ENCODE results near the gene RPS19BP1. TPM values are rescaled to one million over a fixed set of nuclear protein-coding genes. Genes with fewer than 3 reads are reported as not detected.

RPS19BP1 gene
- total RNA-seq, 1 experiment from 2014 or later = 102 TPM

DNA sequence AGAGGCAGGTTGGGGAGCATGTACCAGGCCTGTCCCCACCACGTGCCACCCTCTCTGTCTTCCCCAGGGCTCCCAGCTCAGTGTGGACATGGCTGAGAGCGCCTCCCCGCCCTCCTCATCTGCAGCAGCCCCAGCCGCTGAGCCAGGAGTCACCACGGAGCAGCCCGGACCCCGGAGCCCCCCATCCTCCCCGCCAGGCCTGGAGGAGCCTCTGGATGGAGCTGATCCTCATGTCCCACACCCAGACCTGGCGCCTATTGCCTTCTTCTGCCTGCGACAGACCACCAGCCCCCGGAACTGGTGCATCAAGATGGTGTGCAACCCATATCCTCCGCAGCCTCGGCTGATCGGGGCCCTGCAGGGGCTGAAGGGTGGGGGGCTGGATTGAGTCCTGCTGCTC is 38.1 kb upstream of the RPS19BP1 start, which contains the start of gene CACNA1I (continued):
- TF ChIP-seq, protein P1, sequence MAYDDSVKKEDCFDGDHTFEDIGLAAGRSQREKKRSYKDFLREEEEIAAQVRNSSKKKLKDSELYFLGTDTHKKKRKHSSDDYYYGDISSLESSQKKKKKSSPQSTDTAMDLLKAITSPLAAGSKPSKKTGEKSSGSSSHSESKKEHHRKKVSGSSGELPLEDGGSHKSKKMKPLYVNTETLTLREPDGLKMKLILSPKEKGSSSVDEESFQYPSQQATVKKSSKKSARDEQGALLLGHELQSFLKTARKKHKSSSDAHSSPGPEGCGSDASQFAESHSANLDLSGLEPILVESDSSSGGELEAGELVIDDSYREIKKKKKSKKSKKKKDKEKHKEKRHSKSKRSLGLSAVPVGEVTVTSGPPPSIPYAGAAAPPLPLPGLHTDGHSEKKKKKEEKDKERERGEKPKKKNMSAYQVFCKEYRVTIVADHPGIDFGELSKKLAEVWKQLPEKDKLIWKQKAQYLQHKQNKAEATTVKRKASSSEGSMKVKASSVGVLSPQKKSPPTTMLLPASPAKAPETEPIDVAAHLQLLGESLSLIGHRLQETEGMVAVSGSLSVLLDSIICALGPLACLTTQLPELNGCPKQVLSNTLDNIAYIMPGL (CRISPR knock-in tag; IDR thresholded peaks at IDR 0.05) = no peak
- TF ChIP-seq SMAD4 (CRISPR knock-in tag; IDR thresholded peaks at IDR 0.05) = no peak

DNA sequence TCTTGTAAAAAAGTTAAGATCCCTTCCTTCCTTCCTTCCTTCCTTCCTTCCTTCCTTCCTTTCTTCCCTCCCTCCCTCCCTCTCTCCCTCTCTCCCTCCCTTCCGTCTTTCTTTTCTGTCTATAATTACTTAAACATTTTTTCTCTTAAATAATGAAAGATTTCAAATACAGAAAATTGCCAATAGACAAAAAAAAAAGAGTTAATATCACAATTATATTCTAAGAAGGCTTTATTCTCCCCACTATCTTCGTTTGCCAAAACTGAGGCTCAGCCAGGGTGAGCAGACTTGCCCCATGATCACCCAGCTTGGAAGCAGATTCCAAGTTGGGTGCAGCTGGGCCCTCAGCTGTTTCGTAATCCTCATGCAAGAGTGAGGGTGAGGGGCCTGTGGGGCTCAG is 37.7 kb upstream of the RPS19BP1 start:
- no peaks in the 10 kb centered on the region for H3K36me3 Mint-ChIP-seq
- no peak overlapping the region for H3K27ac Mint-ChIP-seq
- H3K9me3 Mint-ChIP-seq = peaks cover 8% of the 10 kb centered on the region
- ChIA-PET CTCF (interaction anchor here (1.6 kb wide), 1 partner anchor 36 kb away, joined by 8 read pairs; no protein-coding TSS in a partner anchor), POLR2A (no interaction called here)
- TF ChIP-seq SMAD3 (CRISPR knock-in tag; IDR thresholded peaks at IDR 0.05; ENCODE audit: borderline replicate concordance) = no peak
- no peak for TF ChIP-seq SOX15 (CRISPR knock-in tag; IDR thresholded peaks at IDR 0.05)
- TF ChIP-seq, protein P2, sequence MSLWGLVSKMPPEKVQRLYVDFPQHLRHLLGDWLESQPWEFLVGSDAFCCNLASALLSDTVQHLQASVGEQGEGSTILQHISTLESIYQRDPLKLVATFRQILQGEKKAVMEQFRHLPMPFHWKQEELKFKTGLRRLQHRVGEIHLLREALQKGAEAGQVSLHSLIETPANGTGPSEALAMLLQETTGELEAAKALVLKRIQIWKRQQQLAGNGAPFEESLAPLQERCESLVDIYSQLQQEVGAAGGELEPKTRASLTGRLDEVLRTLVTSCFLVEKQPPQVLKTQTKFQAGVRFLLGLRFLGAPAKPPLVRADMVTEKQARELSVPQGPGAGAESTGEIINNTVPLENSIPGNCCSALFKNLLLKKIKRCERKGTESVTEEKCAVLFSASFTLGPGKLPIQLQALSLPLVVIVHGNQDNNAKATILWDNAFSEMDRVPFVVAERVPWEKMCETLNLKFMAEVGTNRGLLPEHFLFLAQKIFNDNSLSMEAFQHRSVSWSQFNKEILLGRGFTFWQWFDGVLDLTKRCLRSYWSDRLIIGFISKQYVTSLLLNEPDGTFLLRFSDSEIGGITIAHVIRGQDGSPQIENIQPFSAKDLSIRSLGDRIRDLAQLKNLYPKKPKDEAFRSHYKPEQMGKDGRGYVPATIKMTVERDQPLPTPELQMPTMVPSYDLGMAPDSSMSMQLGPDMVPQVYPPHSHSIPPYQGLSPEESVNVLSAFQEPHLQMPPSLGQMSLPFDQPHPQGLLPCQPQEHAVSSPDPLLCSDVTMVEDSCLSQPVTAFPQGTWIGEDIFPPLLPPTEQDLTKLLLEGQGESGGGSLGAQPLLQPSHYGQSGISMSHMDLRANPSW (CRISPR knock-in tag; conservative IDR thresholded peaks at IDR 0.05; ENCODE audit: low read depth) = no peak
- no peak for TF ChIP-seq FOXP1 (CRISPR knock-in tag; IDR thresholded peaks at IDR 0.05; ENCODE audit: borderline replicate concordance)
- TF ChIP-seq CDX4 (CRISPR knock-in tag; IDR thresholded peaks at IDR 0.05; ENCODE audit: borderline replicate concordance) = no peak
- no peak for TF ChIP-seq TP53 (CRISPR knock-in tag; IDR thresholded peaks at IDR 0.05)
- TF ChIP-seq, protein P3, sequence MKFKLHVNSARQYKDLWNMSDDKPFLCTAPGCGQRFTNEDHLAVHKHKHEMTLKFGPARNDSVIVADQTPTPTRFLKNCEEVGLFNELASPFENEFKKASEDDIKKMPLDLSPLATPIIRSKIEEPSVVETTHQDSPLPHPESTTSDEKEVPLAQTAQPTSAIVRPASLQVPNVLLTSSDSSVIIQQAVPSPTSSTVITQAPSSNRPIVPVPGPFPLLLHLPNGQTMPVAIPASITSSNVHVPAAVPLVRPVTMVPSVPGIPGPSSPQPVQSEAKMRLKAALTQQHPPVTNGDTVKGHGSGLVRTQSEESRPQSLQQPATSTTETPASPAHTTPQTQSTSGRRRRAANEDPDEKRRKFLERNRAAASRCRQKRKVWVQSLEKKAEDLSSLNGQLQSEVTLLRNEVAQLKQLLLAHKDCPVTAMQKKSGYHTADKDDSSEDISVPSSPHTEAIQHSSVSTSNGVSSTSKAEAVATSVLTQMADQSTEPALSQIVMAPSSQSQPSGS (CRISPR knock-in tag; IDR thresholded peaks at IDR 0.05; ENCODE audit: borderline replicate concordance, low read depth) = no peak
- TF ChIP-seq RORB (CRISPR knock-in tag; IDR thresholded peaks at IDR 0.05) = no peak
- no peak for TF ChIP-seq NR2C2 (CRISPR knock-in tag; IDR thresholded peaks at IDR 0.05)
- no peak for TF ChIP-seq HMGA2 (CRISPR knock-in tag; IDR thresholded peaks at IDR 0.05)
- TF ChIP-seq MLX (CRISPR knock-in tag; IDR thresholded peaks at IDR 0.05) = no peak
- TF ChIP-seq GTF2I (CRISPR knock-in tag; conservative IDR thresholded peaks at IDR 0.05) = no peak
- TF ChIP-seq RELA (CRISPR knock-in tag; IDR thresholded peaks at IDR 0.05; ENCODE audit: borderline replicate concordance) = no peak
- no peak for TF ChIP-seq ZBTB21 (CRISPR knock-in tag; IDR thresholded peaks at IDR 0.05; ENCODE audit: borderline replicate concordance)
- TF ChIP-seq ESRRA (CRISPR knock-in tag; IDR thresholded peaks at IDR 0.05; ENCODE audit: borderline replicate concordance) = no peak
- no peak for TF ChIP-seq ZNF219 (CRISPR knock-in tag; IDR thresholded peaks at IDR 0.05; ENCODE audit: borderline replicate concordance)
- TF ChIP-seq, protein P4, sequence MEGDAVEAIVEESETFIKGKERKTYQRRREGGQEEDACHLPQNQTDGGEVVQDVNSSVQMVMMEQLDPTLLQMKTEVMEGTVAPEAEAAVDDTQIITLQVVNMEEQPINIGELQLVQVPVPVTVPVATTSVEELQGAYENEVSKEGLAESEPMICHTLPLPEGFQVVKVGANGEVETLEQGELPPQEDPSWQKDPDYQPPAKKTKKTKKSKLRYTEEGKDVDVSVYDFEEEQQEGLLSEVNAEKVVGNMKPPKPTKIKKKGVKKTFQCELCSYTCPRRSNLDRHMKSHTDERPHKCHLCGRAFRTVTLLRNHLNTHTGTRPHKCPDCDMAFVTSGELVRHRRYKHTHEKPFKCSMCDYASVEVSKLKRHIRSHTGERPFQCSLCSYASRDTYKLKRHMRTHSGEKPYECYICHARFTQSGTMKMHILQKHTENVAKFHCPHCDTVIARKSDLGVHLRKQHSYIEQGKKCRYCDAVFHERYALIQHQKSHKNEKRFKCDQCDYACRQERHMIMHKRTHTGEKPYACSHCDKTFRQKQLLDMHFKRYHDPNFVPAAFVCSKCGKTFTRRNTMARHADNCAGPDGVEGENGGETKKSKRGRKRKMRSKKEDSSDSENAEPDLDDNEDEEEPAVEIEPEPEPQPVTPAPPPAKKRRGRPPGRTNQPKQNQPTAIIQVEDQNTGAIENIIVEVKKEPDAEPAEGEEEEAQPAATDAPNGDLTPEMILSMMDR (IDR thresholded peaks at IDR 0.05) = no peak
- no peak for TF ChIP-seq GABPB1 (CRISPR knock-in tag; IDR thresholded peaks at IDR 0.05)
- no peak for TF ChIP-seq SMAD4 (CRISPR knock-in tag; IDR thresholded peaks at IDR 0.05)
- no peak for TF ChIP-seq CREB1 (CRISPR knock-in tag; IDR thresholded peaks at IDR 0.05)
- no peaks in the 10 kb centered on the region; the same call in 1 of the 2 replicates for H3K27me3 Mint-ChIP-seq (ENCODE audit: low read depth)
- H3K4me3 Mint-ChIP-seq = no peak overlapping the region
- DNase-seq (ENCODE audit: low spot score) = no peak
- ATAC-seq = no peak
- H3K4me1 Mint-ChIP-seq = peaks cover 4% of the 10 kb centered on the region; the same call in 1 of the 2 replicates

Data from WTC11 (cell line).